Activated CD8-positive, alpha-beta T cell treated with anti-CD3 and anti-CD28 coated beads for 36 hours (primary cell): ENCODE data around the gene NCKIPSD. TPM values are rescaled to one million over a fixed set of nuclear protein-coding genes. Genes with fewer than 3 reads are reported as not detected.

Experiments
- ATAC-seq: fragments of 200-7000 bp; cut with Tn5 transposase; one replicate; pipeline ENCODE4 v1.10.0; 2021; ENCODE audit warnings: mild to moderate bottlenecking, moderate library complexity
- CTCF ChIA-PET: fragments of 350-600 bp; sonication (Branson Sonifier 250); formaldehyde crosslinking; loops from one replicate; lab custom pipeline; 2021; ENCODE audit warnings: antibody characterized with exemption; lab: Charles Lee
- POLR2A ChIA-PET: fragments of 350-600 bp; sonication (Branson Sonifier 250); formaldehyde crosslinking; loops from one replicate; lab custom pipeline; 2021; ENCODE audit warnings: antibody characterized with exemption; lab: Charles Lee
- DNase-seq: peaks from one replicate; pipeline ENCODE4 v3.0.0-alpha.2; 2020
- H3K27ac Mint-ChIP-seq: one replicate; pipeline ENCODE4 v1.8.0; 2021; ENCODE audit warnings: mild to moderate bottlenecking, mixed read lengths
- H3K27me3 Mint-ChIP-seq: one replicate; pipeline ENCODE4 v1.8.0; 2021; ENCODE audit warnings: mixed read lengths
- H3K36me3 Mint-ChIP-seq: one replicate; pipeline ENCODE4 v1.8.0; 2021; ENCODE audit warnings: low read depth, mixed read lengths
- H3K4me1 Mint-ChIP-seq: one replicate; pipeline ENCODE4 v1.8.0; 2021; ENCODE audit warnings: low read depth, mixed read lengths
- H3K4me3 Mint-ChIP-seq: one replicate; pipeline ENCODE4 v1.8.0; 2021; ENCODE audit warnings: mild to moderate bottlenecking, moderate library complexity, mixed read lengths
- H3K9me3 Mint-ChIP-seq: one replicate; pipeline ENCODE4 v1.8.0; 2021; ENCODE audit warnings: mixed read lengths
- CTCF ChIP-seq: fragments of 200-600 bp; IDR thresholded peaks from one replicate; pipeline ENCODE4 v1.8.0; 2022; ENCODE audit warnings: antibody characterized with exemption, mild to moderate bottlenecking
- intact Hi-C: fragments of 100-400 bp; cut with micrococcal nuclease; formaldehyde crosslinking; loops from one replicate; pipeline ENCODE4 v1.10.0; 2022
- total RNA-seq, 2 experiments: library from RNA; stranded (reverse); gene quantifications; one replicate each; pipeline ENCODE4 v1.2.3, GENCODE V29; 2021

The NCKIPSD gene
- total RNA-seq, 2 experiments from 2014 or later: 69.7 to 73.8 TPM

- ATAC-seq (no peak), DNase-seq (no peak)
- ChIA-PET CTCF (no interaction called here), POLR2A (interaction anchor here (0.8 to 1.4 kb wide), 2 partner anchors 23 to 26 kb away, joined by 3 to 4 read pairs; partner anchors contain the start of gene IP6K2)
- Mint-ChIP-seq H3K36me3 (peaks cover 30% of the 10 kb centered on the region), H3K27ac (no peak overlapping the region), H3K9me3 (no peaks in the 10 kb centered on the region), H3K27me3 (no peaks in the 10 kb centered on the region), H3K4me1 (peaks cover 7% of the 10 kb centered on the region), H3K4me3 (no peak overlapping the region)
- no peak for TF ChIP-seq CTCF
- intact Hi-C loops: no loop called here
Observed at GRCh38 chr3:48690846-48691458, 5.2 kb upstream of the NCKIPSD start.

GRCh38 chr3:48689384-48689783, 3.7 kb upstream of the NCKIPSD start:
- ATAC-seq (no peak), DNase-seq (no peak)
- H3K4me3 Mint-ChIP-seq: no peak overlapping the region
- ChIA-PET CTCF (no interaction called here), POLR2A (no interaction called here)
- H3K27me3 Mint-ChIP-seq: no peaks in the 10 kb centered on the region
- no peak for TF ChIP-seq CTCF
- peaks cover 14% of the 10 kb centered on the region for H3K4me1 Mint-ChIP-seq
- H3K9me3 Mint-ChIP-seq: no peaks in the 10 kb centered on the region
- peaks cover 29% of the 10 kb centered on the region for H3K36me3 Mint-ChIP-seq
- intact Hi-C loops: no loop called here
- H3K27ac Mint-ChIP-seq: no peak overlapping the region

GRCh38 chr3:48688737-48689075, 3.0 kb upstream of the NCKIPSD start:
- POLR2A ChIA-PET: no interaction called here

GRCh38 chr3:48688032-48688736, 2.5 kb upstream of the NCKIPSD start:
- ATAC-seq (no peak), DNase-seq (no peak)
- Mint-ChIP-seq H3K27me3 (no peaks in the 10 kb centered on the region), H3K36me3 (peaks cover 29% of the 10 kb centered on the region), H3K4me3 (no peak overlapping the region), H3K9me3 (no peaks in the 10 kb centered on the region), H3K4me1 (peaks cover 23% of the 10 kb centered on the region), H3K27ac (no peak overlapping the region)
- TF ChIP-seq CTCF: no peak
- intact Hi-C loops: no loop called here
- POLR2A ChIA-PET: interaction anchor here (0.6 to 0.8 kb wide), 2 partner anchors 29 to 32 kb away, joined by 3 read pairs; partner anchors contain the start of gene IP6K2
- CTCF ChIA-PET: interaction anchor here (0.7 to 0.8 kb wide), 3 partner anchors 22 to 252 kb away, joined by 3 to 4 read pairs (median 3); partner anchors contain the start of gene IP6K2

More at GRCh38 chr3:48688737-48689075, 3.0 kb upstream of the NCKIPSD start:
- no peak overlapping the region for H3K27ac Mint-ChIP-seq
- CTCF ChIA-PET: interaction anchor here (0.8 kb wide), 1 partner anchor 28 kb away, joined by 3 read pairs; the partner anchor contains the start of gene IP6K2
- H3K27me3 Mint-ChIP-seq: no peaks in the 10 kb centered on the region
- H3K36me3 Mint-ChIP-seq: peaks cover 31% of the 10 kb centered on the region
- H3K9me3 Mint-ChIP-seq: no peaks in the 10 kb centered on the region
- intact Hi-C loops: no loop called here
- ATAC-seq (no peak), DNase-seq (no peak)
- H3K4me3 Mint-ChIP-seq: no peak overlapping the region
- no peak for TF ChIP-seq CTCF
- H3K4me1 Mint-ChIP-seq: peaks cover 19% of the 10 kb centered on the region

- Mint-ChIP-seq H3K36me3 (peaks cover 30% of the 10 kb centered on the region), H3K4me3 (no peak overlapping the region), H3K9me3 (no peaks in the 10 kb centered on the region), H3K27me3 (no peaks in the 10 kb centered on the region), H3K4me1 (peaks cover 28% of the 10 kb centered on the region), H3K27ac (no peak overlapping the region)
- intact Hi-C loops: no loop called here
- ATAC-seq (no peak), DNase-seq (no peak)
- no peak for TF ChIP-seq CTCF
- ChIA-PET POLR2A (interaction anchor here (0.8 to 1.4 kb wide), 2 partner anchors 8 to 31 kb away, joined by 3 read pairs; no protein-coding TSS in a partner anchor), CTCF (interaction anchor here (0.8 to 2.0 kb wide), 7 partner anchors 9 to 265 kb away, joined by 3 to 15 read pairs (median 4); partner anchors contain the start of gene CELSR3)
Observed at GRCh38 chr3:48687220-48687678, 1.5 kb upstream of the NCKIPSD start.
